Stimulated activated CD8-positive, alpha-beta memory T cell treated with anti-CD3 and anti-CD28 coated beads, Interleukin-15, amount 100 ng/mL, for 4 hours (primary cell): ENCODE data around the gene ATP6V0A1.
A peak's percentile ranks its signal among the peaks of the same experiment; 100 is the strongest.

Source experiments
- DNase-seq, 2 donors: peaks; one replicate each; pipeline ENCODE4 v3.0.0-alpha.2; 2020; ENCODE audit warnings: low read depth in 2 of 2

Gene ATP6V0A1

GRCh38 chr17:42561897-42562387 is 103.3 kb downstream of the ATP6V0A1 start, which contains the start of gene COASY:
Gene COASY, plus strand, starts transcription at chr17:42562148. Its CDS starts 475 bp downstream, at chr17:42562623.
- DNase-seq, result peak; percentile 79 to 86

GRCh38 chr17:42562388-42563142 is 103.9 kb downstream of the ATP6V0A1 start:
- no peak for DNase-seq

GRCh38 chr17:42563143-42563509 is 104.4 kb downstream of the ATP6V0A1 start:
- no peak for DNase-seq

- no peak for DNase-seq
These were observed 104.9 kb downstream of the ATP6V0A1 start for GRCh38 chr17:42563543-42563942.

- DNase-seq, result no peak
These were observed 105.3 kb downstream of the ATP6V0A1 start for GRCh38 chr17:42563950-42564349.

GRCh38 chr17:42564815-42565522 is 106.3 kb downstream of the ATP6V0A1 start:
- no peak for DNase-seq

- no peak for DNase-seq
These were observed 107.0 kb downstream of the ATP6V0A1 start for GRCh38 chr17:42565523-42566214.

- DNase-seq, result no peak
These were observed 107.7 kb downstream of the ATP6V0A1 start for GRCh38 chr17:42566215-42566882.

- DNase-seq, result peak; percentile 77 to 83
These were observed 108.3 kb downstream of the ATP6V0A1 start, which contains the start of gene MLX for GRCh38 chr17:42566883-42567573. Gene MLX, plus strand, starts transcription at chr17:42567100. Its CDS starts 25 bp downstream, at chr17:42567125.

GRCh38 chr17:42568341-42569111 is 109.8 kb downstream of the ATP6V0A1 start:
- no peak for DNase-seq

- DNase-seq, result no peak
These were observed 113.0 kb downstream of the ATP6V0A1 start for GRCh38 chr17:42571435-42572225.
